GM10266 (cell line): ENCODE results near the gene CTSW.

Experiments
- DNase-seq: peaks from one replicate; pipeline ENCODE4 v3.0.0; 2012; ENCODE audit errors: extremely low spot score
- CTCF ChIP-seq: IDR thresholded peaks from 2 replicates; pipeline ENCODE4 v1.5.1; 2012; ENCODE audit warnings: mild to moderate bottlenecking, low read depth; ENCODE audit not compliant: control insufficient read depth, insufficient read depth; ENCODE audit errors: missing control alignments

Gene CTSW

GRCh38 chr11:65857500-65857852, 22.2 kb upstream of the CTSW start:
- no peak for DNase-seq

GRCh38 chr11:65857853-65858680, 21.6 kb upstream of the CTSW start, which contains the start of gene CFL1:
Gene CFL1 (minus strand): TSS chr11:65858180. CDS start chr11:65858099, 81 bp downstream.
- DNase-seq: peak; percentile 94
- TF ChIP-seq CTCF: no peak

More at GRCh38 chr11:65857500-65857852, 22.2 kb upstream of the CTSW start:
- TF ChIP-seq CTCF: no peak

- TF ChIP-seq CTCF: no peak
- no peak for DNase-seq
Measured at GRCh38 chr11:65858681-65859087, 21.0 kb upstream of the CTSW start.

- no peak for TF ChIP-seq CTCF
Measured at GRCh38 chr11:65859095-65859811, 20.4 kb upstream of the CTSW start.

GRCh38 chr11:65859812-65860277, 19.8 kb upstream of the CTSW start:
- no peak for DNase-seq

More at GRCh38 chr11:65859095-65859811, 20.4 kb upstream of the CTSW start:
- DNase-seq: peak; percentile 97

GRCh38 chr11:65860278-65861164, 19.1 kb upstream of the CTSW start, which contains the start of gene MUS81:
Gene MUS81 (plus strand): TSS chr11:65860433. CDS start chr11:65860754, 321 bp downstream.
- peak; percentile 83 for TF ChIP-seq CTCF
- peak; percentile 94 for DNase-seq

More at GRCh38 chr11:65859812-65860277, 19.8 kb upstream of the CTSW start:
- peak; percentile 22 for TF ChIP-seq CTCF
